HG03342 (cell line): ENCODE data around the gene UST.
"Not testable (repeated sequence)": the region's sequence is repeated elsewhere in the genome, so short reads cannot be mapped to it uniquely, and the experiment has no call there.

Experiments used
- ATAC-seq: cut with Tn5 transposase; IDR thresholded peaks from one replicate; pipeline ENCODE4 v1.9.1; 2021; ENCODE audit warnings: mild to moderate bottlenecking, moderate library complexity; ENCODE audit not compliant: unreplicated experiment

UST gene

DNA sequence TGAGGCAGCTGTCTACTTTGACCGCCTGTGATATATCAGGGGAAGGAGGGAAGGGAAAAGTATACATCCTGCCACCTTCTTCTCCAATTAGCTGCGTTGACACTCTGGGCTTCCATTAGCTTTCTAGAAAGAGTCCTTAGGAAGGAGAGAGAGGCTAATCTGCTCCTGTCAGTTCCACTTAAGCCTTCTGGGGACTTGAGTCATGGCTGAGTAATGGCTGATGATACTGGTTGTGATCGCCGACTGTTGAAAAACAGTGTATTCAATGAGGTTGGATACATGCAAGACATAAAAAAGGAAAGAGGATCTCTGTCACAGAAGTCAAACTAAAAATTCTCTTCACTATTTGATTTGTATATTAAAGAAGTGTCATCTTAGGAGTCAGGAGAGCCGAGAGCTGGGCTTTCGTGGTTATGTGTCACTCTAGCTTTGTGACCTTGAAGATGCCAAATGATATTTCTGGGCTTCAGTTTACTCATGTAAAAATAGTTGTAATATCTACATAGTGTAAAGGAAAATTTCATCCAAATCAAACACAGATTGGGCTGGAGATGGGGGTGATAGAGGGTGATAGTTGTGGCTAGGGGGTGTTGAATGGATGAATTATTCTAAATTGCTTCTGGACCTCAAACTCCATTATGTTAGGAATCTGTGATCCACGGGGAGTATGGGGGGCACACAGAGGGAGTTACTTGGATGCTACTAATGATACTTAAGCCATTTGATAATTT is 189.0 kb downstream of the UST start:
- ATAC-seq, result no peak

GRCh38 chr6:148943451-148943850 is 196.6 kb downstream of the UST start:
- no peak for ATAC-seq

DNA sequence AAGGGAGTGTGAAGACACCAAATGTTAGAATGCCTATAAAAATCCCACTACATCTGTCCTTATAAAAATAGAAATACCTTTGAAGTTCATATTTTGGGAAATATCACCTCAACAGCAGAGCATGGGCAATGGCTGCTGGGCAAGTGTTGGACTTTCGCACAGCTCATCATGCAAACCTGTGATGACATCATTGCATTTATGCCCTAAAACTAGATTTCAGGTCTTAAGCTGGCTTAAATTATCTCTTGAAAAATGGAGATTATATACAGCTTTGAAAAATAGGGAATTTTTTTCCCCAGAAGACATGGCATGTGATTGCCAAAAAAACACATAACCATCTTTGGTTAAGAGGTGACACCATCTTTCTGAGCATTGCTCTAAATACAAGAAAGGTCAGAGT is 197.8 kb downstream of the UST start:
- no peak for ATAC-seq

DNA sequence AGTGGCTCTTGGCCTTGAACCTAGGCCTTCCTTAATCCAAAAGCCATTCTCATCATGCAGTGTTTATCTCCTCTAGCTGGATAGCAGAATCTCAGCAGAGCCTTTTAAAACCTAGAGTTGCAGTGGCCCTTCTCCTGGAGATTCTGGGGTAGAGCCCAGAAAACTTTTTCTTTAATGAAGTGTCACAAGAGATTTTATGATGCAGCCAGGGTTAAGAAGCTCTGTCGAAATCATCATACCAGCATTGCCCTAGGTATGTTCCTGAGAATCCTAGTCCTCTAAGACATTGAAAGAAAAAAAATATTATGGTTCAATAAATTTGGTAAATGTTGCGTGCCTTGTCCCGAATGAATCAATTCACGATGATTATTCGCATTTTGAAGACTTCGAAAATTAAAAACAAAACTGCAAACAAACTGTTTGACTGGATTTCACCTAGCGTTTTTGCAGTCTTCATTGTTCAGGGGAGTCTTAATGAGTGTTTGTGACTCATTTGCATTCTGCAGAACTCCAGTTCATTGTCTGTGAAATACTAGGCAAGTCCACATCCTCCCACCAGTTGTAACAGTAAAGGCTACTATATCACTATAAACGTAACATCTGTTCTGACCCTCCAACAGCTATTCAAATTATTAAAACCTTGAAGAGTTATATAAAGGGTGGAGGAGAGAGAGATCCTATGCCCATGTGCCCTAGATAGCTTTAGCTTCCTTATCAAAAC is 198.6 kb downstream of the UST start:
- ATAC-seq, result no peak

DNA sequence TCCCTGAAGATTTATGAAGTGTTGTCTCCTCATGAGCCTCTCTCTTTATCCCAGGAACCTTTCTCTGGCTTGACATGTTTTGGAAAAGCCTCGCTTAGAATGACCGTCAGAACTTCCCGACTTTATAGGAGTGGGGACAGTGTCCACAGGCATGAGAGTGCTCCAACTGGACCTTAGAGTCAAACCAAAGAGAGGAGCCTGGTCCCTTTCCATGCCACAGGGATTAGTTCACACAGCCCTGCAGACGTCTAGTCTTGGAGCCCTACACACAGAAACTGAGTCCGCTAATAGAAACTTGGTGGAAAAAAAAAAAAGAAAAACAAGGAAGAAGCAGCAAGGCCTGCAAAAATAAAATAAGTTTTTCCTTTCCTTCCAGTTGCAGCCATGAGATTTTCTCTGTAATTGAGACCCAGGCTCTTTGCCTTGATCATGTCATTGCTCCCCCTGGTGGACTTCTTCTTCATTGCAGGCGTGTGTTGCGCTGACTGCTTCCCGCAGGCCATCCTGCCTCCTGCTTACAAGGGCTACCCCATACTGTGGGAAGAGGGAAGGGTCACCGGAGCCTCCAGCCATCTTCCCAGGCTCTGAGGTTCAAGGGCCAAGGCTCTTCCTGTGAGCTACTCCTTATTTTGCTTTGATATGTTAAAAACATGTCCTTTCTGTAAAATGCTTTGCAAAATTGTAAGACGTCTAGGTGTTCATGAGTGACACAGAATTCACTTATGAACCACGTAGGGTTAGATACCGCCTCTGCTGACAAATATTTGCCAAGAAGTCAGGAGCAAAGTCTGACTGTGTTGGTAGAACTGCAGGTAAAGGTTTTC is 201.0 kb downstream of the UST start:
- ATAC-seq, result peak; percentile 86

- ATAC-seq, result no peak
Measured at GRCh38 chr6:148951662-148952061, 204.8 kb downstream of the UST start.

DNA sequence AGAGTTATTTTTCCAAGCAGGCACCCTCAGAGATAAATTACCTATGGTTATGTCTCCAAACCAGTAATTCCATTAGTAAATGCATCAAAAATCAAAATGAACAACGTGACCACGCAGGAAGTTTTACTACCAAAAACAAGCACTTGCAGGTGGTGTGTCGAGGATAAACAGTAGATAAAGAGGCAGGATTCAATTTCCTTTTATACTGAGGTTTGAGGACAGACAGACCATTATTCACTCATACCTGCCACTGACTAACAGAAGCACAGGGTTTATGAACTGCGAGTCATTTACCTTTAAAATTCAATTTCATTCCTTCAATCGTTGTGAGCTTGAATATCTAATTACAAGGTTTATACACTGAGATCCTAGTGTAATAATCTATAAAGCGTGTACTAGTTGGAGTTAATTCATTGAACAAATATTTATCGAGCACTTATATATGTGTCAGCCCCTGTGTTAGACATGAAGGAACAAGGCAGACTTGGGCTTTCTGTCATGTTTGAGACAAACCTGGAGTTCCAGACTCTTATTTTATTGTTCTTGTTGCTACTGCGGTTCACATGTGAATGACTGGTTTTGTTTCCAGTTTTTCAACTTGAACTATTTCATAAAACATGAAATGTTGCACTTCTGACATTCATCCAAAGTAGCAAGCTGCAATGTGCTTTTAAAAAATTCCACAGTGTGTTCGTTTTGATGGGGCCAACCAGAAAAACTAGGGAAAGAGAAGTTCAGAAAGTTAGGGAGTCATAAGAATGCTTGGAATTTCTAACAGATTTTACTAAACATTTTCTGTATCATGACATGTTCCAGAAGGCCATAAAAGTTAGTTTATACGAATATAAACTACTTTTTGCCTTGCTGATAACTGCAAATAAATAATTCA is 205.6 kb downstream of the UST start:
- ATAC-seq, result no peak

DNA sequence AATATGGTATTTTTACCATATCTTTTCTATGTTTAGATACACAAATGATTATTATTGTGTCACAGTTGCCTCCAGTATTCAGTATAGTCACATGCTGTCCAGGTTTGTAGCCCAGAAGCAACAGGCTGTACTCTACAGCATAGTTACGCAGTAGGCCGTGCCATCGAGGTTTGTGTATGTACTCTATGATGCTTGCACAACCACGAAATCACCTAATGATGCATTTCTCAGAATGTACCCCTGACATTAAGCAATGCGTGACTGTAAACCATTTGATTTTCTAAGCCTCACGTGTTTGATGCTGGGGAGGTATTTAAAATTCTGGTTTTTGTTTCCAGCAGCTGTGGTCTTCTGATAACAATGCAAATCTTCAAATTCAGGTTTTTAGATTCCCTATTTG is 207.6 kb downstream of the UST start:
- no peak for ATAC-seq

DNA sequence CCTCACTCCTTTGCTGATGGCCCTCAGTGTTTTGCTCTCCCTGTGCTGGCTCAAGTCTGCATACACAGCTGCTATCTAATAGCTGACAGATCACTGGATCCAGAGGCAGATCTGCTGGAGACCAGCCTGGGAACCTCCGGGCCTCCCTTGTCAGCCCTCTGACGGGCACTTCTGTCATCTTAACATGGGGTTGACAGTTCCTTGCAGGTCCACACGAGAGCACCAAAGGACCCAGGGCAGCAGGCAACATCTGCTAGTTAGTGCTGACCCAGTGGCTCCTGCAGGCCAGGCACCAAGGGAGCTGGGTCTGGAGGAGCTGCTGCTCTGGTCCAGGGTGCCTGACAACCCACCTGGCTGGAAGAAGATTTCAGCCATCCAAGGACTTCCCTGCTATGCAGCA is 208.1 kb downstream of the UST start:
- ATAC-seq, result no peak

- no peak for ATAC-seq
Measured at GRCh38 chr6:148955441-148955840, 208.6 kb downstream of the UST start.

DNA sequence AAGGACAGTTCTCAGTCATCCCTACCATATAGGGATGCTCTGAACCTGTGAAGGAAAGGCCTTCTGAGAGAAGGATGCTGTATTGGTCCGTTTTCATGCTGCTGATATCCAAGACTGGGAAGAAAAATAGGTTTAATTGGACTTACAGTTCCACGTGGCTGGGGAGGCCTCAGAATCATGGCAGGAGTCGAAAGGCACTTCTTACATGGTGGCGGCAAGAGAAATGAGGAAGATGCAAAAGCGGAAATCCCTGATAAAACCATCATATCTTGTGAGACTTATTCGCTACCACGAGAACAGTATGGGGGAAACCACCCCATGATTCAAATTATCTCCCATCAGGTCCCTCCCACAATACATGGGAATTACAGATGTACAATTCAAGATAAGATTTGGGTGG is 209.3 kb downstream of the UST start:
- not testable (repeated sequence) for ATAC-seq

DNA sequence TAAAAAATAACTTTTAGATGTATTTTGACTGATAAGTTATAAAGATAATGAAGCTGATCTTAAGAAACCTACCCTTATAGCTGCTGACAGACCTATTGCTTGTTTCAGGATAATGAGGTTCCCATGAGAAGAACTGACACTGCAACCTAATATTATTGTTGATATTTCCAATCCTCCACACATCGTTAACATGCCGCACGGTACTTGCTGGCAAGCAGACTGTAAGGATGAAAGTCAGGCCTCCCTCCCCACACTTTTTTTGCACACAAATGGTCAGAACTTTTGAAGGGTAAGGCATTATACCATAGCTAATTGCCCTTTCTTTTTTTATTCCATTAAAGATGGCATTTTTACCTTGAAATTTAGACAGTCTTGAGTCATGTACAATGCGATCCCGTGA is 210.9 kb downstream of the UST start:
- no peak for ATAC-seq

GRCh38 chr6:148959008-148959407 is 212.2 kb downstream of the UST start:
- no peak for ATAC-seq

GRCh38 chr6:148959501-148959900 is 212.7 kb downstream of the UST start:
- no peak for ATAC-seq

DNA sequence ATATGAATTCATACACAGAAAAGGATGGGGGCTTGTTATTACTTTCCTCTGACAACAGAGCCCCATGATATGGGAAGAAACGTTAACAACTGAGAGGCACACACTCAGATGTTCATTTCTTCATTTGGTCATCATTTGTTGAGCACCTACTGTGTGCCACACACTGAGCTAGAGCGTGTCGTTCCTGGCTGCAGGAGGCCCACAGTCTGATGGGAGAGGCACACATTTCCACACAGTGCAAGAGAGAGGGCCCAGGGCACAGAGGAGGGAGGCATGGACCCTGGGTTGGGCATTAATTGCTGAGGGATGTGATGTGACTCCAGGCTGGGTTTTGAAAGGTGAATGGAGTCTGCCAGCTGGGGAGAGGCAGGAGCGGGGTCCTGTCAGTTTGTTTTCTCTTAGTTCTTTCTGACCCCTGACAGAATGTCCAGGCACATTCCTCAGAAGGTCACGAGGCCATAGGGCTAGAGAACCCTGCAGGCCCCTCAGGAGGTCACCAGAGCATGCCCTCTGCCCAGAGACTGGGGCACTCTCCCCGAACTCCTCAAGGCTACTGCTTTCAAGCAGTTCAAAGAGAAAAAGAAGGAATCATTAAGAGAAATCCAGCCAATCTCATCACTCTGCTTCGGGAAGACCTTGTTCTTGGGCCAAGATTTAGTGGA is 216.2 kb downstream of the UST start:
- no peak for ATAC-seq

DNA sequence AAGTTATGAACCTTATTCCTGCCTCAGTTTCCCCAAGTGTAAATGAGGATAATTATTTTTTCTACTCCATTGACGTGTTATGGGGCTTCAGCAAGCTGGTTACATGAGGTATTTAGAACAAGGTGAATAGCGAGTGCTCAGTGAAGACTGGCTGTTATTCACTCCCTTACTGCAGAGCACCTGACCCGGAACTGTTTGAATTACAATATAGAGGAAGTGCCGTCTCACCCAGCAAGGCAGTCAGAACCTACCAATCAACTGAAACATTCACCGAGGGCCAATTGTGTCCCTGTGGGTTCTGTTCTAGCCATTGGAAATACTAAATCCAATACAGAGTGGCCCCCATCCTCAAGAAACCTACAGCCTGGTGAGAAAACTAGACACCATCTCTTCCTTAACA is 216.9 kb downstream of the UST start:
- ATAC-seq, result no peak

DNA sequence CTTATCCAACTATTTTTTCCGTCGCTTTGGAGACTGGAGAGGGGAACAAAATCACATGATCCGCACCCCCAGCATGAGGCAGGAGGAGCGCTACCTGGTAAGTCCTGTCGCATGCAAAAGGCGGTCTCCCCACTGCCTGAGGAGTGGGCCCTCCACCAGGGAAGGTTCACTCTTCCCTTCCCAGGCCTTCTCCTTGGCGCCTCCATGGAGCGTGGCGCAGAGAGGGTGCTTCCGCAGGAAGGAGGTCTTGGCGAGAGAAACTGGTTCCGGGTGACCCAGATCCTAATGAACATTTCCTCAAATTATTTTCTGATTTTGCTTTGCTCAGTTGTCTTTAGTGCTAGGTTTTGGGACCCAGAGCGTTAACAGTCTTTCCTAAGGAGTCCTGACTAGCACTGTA is 217.6 kb downstream of the UST start:
- no peak for ATAC-seq

- no peak for ATAC-seq
Measured at GRCh38 chr6:148965287-148965686, 218.5 kb downstream of the UST start.

DNA sequence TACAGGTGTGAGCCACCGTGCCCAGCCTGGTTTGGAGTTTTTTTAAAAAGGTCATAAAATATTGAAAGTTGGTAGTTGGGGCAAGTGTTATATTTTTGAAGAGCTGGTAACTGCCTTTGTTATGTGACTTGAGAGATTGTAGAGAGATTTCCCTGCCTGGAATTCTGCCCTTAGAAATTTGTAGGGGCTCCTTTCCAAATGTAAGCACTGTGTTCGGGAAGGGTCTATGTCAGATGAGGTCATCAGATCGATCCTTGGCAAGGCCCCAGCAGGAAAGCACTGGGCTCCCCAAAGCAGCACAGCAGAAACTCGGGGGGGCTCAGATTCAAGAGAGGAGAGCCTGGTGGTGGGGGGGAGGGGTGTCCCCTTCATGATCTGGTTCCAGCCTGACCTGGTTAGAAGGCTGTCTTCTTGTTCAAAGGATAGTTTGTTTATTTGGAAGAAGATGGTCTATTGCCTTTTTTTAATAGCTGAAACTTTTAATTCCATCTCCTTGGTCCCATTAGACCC is 220.2 kb downstream of the UST start:
- ATAC-seq, result no peak

DNA sequence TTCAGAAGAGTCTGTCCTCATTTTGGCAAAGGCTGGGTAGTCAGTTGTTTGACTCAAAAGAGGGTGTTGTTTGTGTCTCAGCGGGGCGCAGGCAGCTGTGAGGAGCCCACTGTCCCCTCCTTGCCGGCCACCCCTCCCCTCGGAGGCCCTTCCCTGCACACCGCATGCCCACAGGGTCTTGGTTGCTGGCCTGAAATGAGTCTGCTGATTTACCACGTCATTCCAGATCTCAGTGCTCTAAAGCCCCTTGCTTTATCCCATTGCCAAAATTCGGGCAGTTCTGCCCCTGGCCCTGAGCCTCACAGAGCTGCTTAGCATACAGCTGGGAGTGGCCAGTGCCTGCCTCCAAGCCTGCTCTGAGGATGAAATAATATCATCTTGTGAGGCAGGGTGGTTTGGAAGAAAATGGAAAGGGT is 220.7 kb downstream of the UST start:
- ATAC-seq, result no peak
